ENCODE results near the gene TBC1D2B. TPM values are rescaled to one million over a fixed set of nuclear protein-coding genes. Genes with fewer than 3 reads are reported as not detected.

TBC1D2B gene
- total and polyA plus RNA-seq, 2 donors (not counting 3 experiments of a cell fraction or from before 2014, with no cell fraction given) = 30.8 to 46.1 TPM

GRCh38 chr15:77986891-77987764, 90.4 kb downstream of the TBC1D2B start:
- Histone ChIP-seq H2AFZ (ENCODE audit: low read depth, low read length) (no peak overlapping the region), H3K27ac (ENCODE audit: insufficient read depth, low read depth, low read length) (no peak overlapping the region), H3K27me3 (ENCODE audit: control insufficient read depth in 2 of 2, insufficient read depth in 2 of 2, low read length in 2 of 2) (peaks cover 0 to 1% of the 10 kb centered on the region in 2 experiments), H3K9me3 (replicated peaks; ENCODE audit: control insufficient read depth, insufficient read depth, low read length) (no peaks in the 10 kb centered on the region), H3K79me2 (ENCODE audit: control insufficient read depth, insufficient read depth, low read length) (no peaks in the 10 kb centered on the region), H3K9ac (replicated peaks; ENCODE audit: extremely low read depth, insufficient read depth, low read length) (no peak overlapping the region), H3K9me1 (replicated peaks; ENCODE audit: control insufficient read depth, extremely low read depth, insufficient read depth, low read length) (no peaks in the 10 kb centered on the region), H3K36me3 (ENCODE audit: control insufficient read depth in 2 of 2, extremely low read depth in 1 of 2, insufficient read depth in 2 of 2, low read length in 2 of 2) (no peaks in the 10 kb centered on the region), H3K4me1 (ENCODE audit: control insufficient read depth, extremely low read depth, insufficient read depth, low read length) (peaks cover 6% of the 10 kb centered on the region), H4K20me1 (replicated peaks; ENCODE audit: control insufficient read depth, extremely low read depth, insufficient read depth, low read length) (no peaks in the 10 kb centered on the region), H3K4me2 (ENCODE audit: insufficient read depth, low read length) (no peak overlapping the region), H3K4me3 (replicated peaks in 1 of 3; ENCODE audit: insufficient read depth in 1 of 3, low read depth in 1 of 3, low read length in 3 of 3) (no peak overlapping the region)
- intact Hi-C loops (cut with micrococcal nuclease) = no loop called here
- ChIA-PET POLR2A (no interaction called here), CTCF (interaction anchor here (0.7 to 1.5 kb wide), 4 partner anchors 20 to 121 kb away, joined by 3 to 4 read pairs (median 3); no protein-coding TSS in a partner anchor)
- TF ChIP-seq JUN (IDR thresholded peaks at IDR 0.05; ENCODE audit: borderline replicate concordance, insufficient read depth, insufficient read length, low read depth) = no peak
- TF ChIP-seq MYC (IDR thresholded peaks at IDR 0.05; ENCODE audit: low read depth, low read length) = no peak
- no peak for TF ChIP-seq CTCF (IDR thresholded peaks at IDR 0.05; ENCODE audit: extremely low read depth in 1 of 2, insufficient read depth in 1 of 2, low read depth in 1 of 2, low read length in 2 of 2)
- no peak for TF ChIP-seq GATA2 (IDR thresholded peaks at IDR 0.05; ENCODE audit: insufficient read depth, insufficient read length, low read depth, low read length)
- no peak for DNase-seq (ENCODE audit: low read depth, low spot score)
- no peak for FAIRE-seq
- no TSS peak for BruUV-seq (replicated peaks)
- dilution Hi-C loops (cut with MboI; ENCODE audit: extremely low pct_ligation_motif_present, low sequenced_read_pairs) = no loop called here

All from endothelial cell of umbilical vein (primary cell).